GM19328 (cell line): ENCODE data around the gene SAP30BP.

ENCODE experiments used
- ATAC-seq: cut with Tn5 transposase; IDR thresholded peaks from one replicate; pipeline ENCODE4 v1.9.1; 2021; ENCODE audit warnings: mild to moderate bottlenecking, moderate library complexity; ENCODE audit not compliant: unreplicated experiment

Gene SAP30BP

DNA sequence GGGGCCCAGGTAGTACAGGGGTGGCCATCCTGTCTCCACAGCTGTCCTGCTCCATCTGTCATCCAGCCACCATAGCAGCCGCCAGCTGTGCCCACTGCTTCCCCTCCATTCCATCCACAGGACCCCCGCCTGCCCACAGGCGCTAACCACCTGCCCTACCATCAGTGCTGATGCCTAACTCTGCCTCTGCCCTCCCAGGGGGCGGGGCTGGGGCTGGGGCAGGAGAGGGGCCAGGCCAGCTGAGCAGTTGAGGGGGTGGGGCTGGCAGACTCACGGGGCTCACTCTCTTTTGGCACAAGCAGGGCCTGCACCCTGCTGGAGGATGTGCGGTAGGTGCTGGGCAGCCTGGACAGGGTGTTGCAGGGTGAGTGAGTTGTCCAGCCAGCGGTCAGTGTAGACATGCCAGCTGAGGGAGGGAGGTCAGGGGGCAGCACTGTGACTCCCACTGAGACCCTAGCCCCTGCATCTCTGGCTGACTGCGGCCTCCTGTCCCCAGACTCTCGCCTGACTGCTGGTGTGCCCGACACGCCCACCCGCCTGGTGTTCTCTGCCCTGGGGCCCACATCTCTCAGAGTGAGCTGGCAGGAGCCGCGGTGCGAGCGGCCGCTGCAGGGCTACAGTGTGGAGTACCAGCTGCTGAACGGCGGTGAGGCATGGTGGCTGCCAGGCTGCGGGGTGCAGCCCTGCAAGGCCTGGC is 88.2 kb downstream of the SAP30BP start:
- no peak for ATAC-seq

DNA sequence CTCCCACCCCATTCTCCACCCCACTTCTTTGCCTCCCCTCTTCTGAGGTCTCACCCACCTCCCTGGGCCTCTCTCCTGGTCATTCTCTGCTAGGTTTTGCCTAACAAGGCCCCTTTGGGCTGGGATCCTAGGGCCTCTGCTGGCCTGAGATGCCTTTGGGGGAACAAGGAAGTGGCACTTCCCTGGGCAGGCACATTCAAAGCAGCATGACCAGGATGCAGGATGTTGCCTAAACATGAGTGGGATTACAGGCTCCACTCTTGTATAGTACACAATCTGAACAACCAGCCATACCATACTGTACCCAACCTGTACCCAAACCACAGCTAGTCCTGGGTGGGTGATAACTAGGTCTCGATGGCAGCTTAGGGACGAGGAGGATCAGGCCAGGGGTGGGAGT is 88.9 kb downstream of the SAP30BP start:
- no peak for ATAC-seq

DNA sequence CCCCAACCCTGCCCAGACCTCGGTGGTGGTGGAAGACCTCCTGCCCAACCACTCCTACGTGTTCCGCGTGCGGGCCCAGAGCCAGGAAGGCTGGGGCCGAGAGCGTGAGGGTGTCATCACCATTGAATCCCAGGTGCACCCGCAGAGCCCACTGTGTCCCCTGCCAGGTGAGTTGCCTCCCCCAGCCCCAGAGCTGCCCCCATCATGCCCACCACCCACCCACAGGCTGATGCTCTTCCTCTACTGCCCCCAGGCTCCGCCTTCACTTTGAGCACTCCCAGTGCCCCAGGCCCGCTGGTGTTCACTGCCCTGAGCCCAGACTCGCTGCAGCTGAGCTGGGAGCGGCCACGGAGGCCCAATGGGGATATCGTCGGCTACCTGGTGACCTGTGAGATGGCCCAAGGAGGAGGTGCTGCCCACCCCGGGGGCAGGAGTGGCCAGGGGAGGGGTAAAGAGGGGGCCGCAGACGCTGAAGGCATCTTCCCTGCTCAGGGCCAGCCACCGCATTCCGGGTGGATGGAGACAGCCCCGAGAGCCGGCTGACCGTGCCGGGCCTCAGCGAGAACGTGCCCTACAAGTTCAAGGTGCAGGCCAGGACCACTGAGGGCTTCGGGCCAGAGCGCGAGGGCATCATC is 89.4 kb downstream of the SAP30BP start:
- no peak for ATAC-seq

DNA sequence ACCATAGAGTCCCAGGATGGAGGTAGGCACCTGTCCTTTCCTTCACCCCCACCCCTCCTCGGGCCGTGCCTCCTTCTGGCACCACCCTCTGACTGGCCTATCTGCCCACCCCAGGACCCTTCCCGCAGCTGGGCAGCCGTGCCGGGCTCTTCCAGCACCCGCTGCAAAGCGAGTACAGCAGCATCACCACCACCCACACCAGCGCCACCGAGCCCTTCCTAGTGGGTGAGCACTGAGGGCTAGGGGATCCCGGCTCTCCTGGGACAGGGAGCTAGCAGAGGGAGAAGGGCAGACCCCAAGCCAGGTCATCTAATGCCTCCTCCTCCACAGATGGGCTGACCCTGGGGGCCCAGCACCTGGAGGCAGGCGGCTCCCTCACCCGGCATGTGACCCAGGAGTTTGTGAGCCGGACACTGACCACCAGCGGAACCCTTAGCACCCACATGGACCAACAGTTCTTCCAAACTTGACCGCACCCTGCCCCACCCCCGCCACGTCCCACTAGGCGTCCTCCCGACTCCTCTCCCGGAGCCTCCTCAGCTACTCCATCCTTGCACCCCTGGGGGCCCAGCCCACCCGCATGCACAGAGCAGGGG is 90.0 kb downstream of the SAP30BP start:
- ATAC-seq = no peak
